Astrocyte of the cerebellum (primary cell): ENCODE data around the gene ADD1.

Source experiments
- DNase-seq: peaks from one replicate; pipeline ENCODE4 v3.0.0-alpha.2; 2011; ENCODE audit warnings: low read depth
- H3K4me3 ChIP-seq: 2 replicates; pipeline ENCODE4 v1.5.1; 2011; ENCODE audit warnings: mild to moderate bottlenecking, low read depth, low read length, moderate library complexity
- CTCF ChIP-seq: IDR thresholded peaks from 2 replicates; pipeline ENCODE4 v1.5.1; 2012; ENCODE audit warnings: low read length, low read depth, moderate library complexity, mild to moderate bottlenecking; ENCODE audit errors: missing control alignments
- in situ Hi-C: cut with HindIII; loops from 2 replicates; pipeline ENCODE4 v1.10.0; 2017; ENCODE audit warnings: low sequenced_read_pairs

The ADD1 gene

DNA sequence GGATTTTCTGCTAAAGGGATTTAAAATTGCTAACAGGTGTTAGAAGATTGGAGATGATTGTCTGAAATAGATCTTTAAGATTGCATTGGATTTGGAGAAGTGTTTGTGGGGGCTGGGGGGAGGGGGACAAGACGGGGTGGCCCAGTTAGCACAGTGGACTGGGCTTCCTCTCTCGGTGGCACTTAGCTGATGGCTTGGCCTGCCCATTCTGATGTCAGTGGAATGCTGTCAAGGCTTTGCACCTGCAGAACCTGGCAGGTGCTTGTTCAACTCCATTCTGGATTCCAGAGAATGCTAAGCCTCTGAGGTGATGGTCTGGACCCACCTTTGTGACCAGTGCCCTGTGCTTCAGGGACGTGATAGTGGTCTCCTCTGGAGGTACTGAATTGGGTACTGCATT lies 43.7 kb downstream of the ADD1 start:
- no peak for TF ChIP-seq CTCF
- no peak overlapping the region for H3K4me3 ChIP-seq
- no peak for DNase-seq
- in situ Hi-C loops, result no loop called here

GRCh38 chr4:2888886-2889285 lies 45.2 kb downstream of the ADD1 start:
- no peak for TF ChIP-seq CTCF
- no peak for DNase-seq
- H3K4me3 ChIP-seq, result no peak overlapping the region
- in situ Hi-C loops, result no loop called here

DNA sequence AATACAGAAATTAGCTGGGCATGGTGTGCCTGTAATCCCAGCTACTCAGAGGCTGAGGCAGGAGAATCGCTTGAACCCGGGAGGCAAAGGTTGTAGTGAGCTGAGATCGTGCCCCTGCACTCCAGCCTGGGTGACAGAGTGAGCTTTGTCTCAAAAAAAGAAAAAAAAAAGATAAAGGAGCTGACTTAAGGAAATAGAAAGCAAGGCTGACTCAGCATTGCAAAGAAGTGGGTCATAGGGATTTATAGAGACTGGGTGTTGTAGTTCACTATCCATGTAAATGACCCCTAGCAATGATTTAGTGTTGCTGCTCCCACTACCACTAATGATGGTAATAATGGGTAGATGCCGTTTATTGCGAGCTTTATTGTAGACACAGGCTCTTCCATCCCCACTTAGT lies 47.6 kb downstream of the ADD1 start:
- TF ChIP-seq CTCF, result no peak
- DNase-seq, result no peak
- no peak overlapping the region for H3K4me3 ChIP-seq
- in situ Hi-C loops, result no loop called here

GRCh38 chr4:2893772-2894171 lies 50.1 kb downstream of the ADD1 start:
- DNase-seq, result no peak
- no peak overlapping the region for H3K4me3 ChIP-seq
- TF ChIP-seq CTCF, result no peak
- in situ Hi-C loops, result no loop called here

DNA sequence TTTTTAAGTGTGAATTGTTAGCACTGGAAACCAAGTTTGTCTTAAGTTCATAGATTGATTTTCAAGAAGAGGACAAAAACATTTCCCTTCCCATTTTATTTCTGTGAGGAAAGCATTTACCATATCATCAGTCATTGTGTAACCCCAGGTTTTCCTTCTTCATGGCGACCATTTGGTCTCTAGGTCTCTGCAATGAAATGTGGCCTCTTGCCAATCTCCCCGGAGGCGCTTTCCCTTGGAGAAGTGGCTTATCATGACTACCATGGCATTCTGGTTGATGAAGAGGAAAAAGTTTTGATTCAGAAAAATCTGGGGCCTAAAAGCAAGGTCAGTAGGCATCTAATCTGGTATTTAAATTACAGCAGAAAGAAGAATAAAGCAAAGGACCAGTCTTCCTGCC lies 54.4 kb downstream of the ADD1 start:
- TF ChIP-seq CTCF, result no peak
- in situ Hi-C loops, result no loop called here
- DNase-seq, result no peak
- no peak overlapping the region for H3K4me3 ChIP-seq

DNA sequence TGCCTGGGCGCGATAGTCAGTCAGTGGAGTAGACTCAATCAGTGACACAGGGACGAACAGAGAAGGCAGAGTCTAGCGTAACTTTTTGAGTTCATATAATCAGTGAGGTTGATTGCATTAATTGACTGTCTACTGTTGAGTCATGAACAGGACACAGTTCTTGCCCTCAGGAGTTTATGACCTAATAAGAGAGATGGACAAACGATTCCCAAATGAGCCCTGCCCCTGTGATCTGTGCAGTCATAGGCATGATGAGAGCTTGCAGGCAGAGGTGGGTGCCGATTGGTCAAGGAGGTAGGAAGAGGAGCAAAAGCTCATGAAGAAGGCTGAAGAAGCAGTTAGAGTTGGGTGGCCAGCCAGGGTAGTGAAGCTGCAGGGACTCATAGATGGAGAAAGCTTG lies 57.1 kb downstream of the ADD1 start:
- in situ Hi-C loops, result no loop called here
- DNase-seq, result no peak
- TF ChIP-seq CTCF, result no peak
- no peak overlapping the region for H3K4me3 ChIP-seq

- in situ Hi-C loops, result no loop called here
- no peak for TF ChIP-seq CTCF
- H3K4me3 ChIP-seq, result no peak overlapping the region
- no peak for DNase-seq
Measured at GRCh38 chr4:2901186-2901585, 57.5 kb downstream of the ADD1 start.
